ENCODE data around the gene OSTN. TPM values are rescaled to one million over a fixed set of nuclear protein-coding genes. Genes with fewer than 3 reads are reported as not detected.
A peak's percentile ranks its signal among the peaks of the same experiment; 100 is the strongest.
"Not testable (repeated sequence)": the region's sequence is repeated elsewhere in the genome, so short reads cannot be mapped to it uniquely, and the experiment has no call there.

The OSTN gene
- total RNA-seq, 2 donors from 2014 or later: not detected

DNA sequence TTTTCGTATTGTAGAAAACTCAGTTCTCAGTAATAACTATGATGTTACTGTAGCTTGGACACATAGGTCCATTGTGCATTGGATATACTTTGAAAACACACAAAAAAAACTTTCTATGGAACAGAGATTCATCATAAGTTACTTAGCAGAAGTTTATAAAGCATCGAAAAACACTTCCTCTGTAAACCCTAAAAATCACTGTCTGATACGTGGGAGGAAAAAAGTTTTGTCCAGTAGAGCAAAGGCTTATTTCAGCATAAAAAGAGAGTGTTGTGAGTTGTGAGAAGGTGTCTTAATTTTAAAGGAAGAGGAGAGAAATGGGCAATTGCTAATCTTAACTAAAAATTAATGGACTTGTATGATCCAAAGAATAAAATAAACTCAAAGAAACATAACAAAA lies 64.8 kb downstream of the OSTN start:
- no peak for ATAC-seq (replicated peaks)
- Mint-ChIP-seq H3K36me3 (ENCODE audit: low read depth) (no peaks in the 10 kb centered on the region), H3K9me3 (no peaks in the 10 kb centered on the region), H3K27ac (no peak overlapping the region), H3K4me3 (no peak overlapping the region), H3K27me3 (peaks cover 1% of the 10 kb centered on the region), H3K4me1 (no peaks in the 10 kb centered on the region)

DNA sequence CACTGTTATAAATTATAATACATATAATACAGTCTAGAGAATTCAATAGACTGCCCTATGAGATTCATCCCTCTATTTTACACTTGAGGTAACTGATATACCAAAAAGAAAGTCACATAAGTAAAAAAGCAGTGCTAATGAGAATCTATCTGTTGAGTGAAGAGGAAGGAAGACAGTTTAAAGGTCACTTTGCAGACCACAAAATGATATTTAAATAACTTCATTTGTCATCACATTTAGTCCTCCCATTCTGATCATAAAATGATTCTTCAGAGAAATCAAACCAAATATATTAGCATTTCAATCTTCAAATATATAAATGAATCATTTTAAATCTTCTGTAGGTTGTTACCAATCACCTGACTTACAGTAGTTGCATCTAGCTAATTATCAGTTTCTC lies 69.7 kb downstream of the OSTN start:
- no peak for ATAC-seq (replicated peaks)
- Mint-ChIP-seq H3K9me3 (peaks cover 5% of the 10 kb centered on the region), H3K27me3 (no peaks in the 10 kb centered on the region), H3K4me3 (no peak overlapping the region), H3K36me3 (ENCODE audit: low read depth) (no peaks in the 10 kb centered on the region), H3K27ac (no peak overlapping the region), H3K4me1 (no peaks in the 10 kb centered on the region)

DNA sequence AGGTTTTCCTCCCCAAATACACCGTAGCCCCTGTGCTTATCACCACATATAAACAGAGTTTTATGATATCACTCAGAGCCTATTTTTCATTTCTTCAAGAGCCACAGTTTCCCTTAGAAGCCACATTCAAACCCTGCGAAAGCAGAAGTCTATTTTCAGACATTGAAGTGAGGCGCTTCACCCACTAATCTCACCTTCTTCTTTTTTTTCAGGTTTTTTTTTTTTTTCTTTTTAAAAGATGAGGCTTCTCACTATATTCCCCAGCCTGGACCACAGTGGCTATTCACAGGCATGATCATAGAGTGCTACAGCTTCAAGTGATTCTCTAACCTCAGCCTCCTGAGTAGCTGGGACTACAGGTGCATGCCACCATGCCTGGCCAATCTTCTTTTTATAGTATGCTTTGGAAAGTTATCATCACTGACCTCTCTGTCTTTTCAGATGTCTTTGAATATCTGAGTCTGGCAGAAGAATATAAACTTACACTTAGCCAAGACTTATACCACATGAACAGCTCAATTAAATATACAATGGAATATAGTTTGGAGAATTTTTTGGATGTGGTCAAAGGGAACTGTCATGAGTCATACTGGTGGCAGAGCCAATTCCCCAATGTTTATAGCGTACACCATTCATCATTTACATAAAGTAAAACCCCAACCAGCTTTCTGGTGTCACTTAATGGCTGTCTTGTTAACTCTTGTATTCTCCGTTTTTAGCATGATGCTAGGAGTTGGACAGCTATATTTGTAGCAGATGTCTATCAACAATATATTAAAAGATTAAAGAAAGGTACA lies 70.4 kb downstream of the OSTN start:
- Mint-ChIP-seq H3K27me3 (no peaks in the 10 kb centered on the region), H3K4me1 (no peaks in the 10 kb centered on the region), H3K36me3 (ENCODE audit: low read depth) (no peaks in the 10 kb centered on the region), H3K4me3 (no peak overlapping the region), H3K27ac (no peak overlapping the region), H3K9me3 (peaks cover 5% of the 10 kb centered on the region)
- no peak for ATAC-seq (replicated peaks)

DNA sequence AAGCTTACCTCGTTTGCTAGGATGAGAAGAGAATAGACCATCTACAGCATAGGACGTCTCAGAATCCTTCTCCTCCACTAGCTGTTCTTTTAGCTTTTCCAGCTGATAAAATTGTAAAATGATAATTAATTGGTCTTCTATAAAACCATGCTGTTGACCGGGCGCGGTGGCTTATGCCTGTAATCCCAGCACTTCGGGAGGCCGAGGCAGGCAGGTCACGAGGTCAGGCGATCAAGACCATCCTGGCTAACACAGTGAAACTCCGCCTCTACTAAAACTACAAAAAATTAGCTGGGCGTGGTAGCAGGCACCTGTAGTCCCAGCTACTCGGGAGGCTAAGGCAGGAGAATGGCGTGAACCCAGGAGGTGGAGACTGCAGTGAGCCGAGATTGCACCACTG lies 76.2 kb downstream of the OSTN start:
- not testable (repeated sequence) for H3K27me3 Mint-ChIP-seq; H3K9me3 Mint-ChIP-seq; H3K4me1 Mint-ChIP-seq; ATAC-seq (replicated peaks); H3K27ac Mint-ChIP-seq; H3K4me3 Mint-ChIP-seq; H3K36me3 Mint-ChIP-seq (ENCODE audit: low read depth)

DNA sequence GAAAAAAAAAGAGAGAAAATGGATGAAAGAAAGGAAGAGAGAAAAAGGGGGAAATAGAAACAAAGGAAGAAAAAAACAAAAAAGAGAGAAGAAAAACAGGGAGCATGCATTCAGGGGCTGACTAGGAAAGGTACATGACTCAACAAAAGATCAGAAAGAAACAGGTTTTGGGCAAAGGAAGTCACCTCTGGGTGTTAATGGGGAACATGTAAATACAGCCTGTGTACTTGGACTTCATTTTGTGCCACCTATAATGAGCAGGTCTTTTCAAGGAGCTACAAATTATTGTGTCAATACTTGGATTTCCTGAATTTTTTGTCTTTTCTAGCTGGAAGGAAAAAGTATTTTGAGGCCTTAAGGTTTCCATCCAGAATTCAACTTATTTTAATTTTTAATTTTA lies 76.7 kb downstream of the OSTN start:
- H3K36me3 Mint-ChIP-seq (ENCODE audit: low read depth): no peaks in the 10 kb centered on the region
- H3K4me1 Mint-ChIP-seq: no peaks in the 10 kb centered on the region
- ATAC-seq (replicated peaks): no peak
- H3K4me3 Mint-ChIP-seq: no peak overlapping the region
- no peaks in the 10 kb centered on the region for H3K27me3 Mint-ChIP-seq
- H3K9me3 Mint-ChIP-seq: peaks cover 5% of the 10 kb centered on the region
- no peak overlapping the region for H3K27ac Mint-ChIP-seq

DNA sequence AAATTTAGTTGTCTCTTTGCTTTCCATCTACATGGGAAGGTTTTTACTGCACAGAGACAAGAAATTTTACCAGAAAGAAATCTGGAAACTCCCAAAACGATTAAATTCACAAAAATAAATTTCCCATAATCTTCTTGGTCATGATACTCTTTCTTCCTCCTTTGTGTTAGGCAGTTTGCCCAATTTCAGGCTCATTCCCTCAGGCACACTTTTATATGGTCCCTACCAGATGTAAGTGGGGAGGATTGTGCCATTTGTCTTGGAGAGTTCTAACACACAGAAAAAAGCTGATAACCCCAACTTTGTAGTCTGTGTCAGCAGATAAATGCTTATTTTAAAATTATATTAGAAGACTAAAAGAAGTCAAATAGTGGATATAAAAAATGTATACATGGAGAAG lies 81.1 kb downstream of the OSTN start:
- no peak for ATAC-seq (replicated peaks)
- no peaks in the 10 kb centered on the region for H3K27me3 Mint-ChIP-seq
- H3K9me3 Mint-ChIP-seq: no peaks in the 10 kb centered on the region
- no peak overlapping the region for H3K4me3 Mint-ChIP-seq
- no peak overlapping the region for H3K27ac Mint-ChIP-seq
- H3K36me3 Mint-ChIP-seq (ENCODE audit: low read depth): no peaks in the 10 kb centered on the region
- no peaks in the 10 kb centered on the region for H3K4me1 Mint-ChIP-seq

DNA sequence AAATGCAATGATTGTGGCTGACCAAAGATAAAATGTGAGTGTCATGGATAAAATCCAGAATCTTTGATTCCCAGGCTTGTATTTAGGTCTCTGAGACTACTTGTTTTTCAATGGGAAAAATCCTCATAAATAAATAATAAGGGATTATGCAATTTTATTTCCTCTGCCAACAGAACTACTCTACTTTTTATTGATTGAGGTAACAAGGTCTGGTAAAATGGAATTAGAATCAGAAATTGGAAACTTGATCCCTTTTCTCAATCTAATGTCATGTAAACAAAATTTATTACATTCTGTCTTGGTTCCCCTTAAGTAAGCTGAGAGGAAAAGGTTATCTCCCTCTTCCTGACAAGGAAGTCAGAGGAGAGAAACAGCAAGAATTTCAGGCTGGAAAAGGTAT lies 81.8 kb downstream of the OSTN start:
- Mint-ChIP-seq H3K9me3 (no peaks in the 10 kb centered on the region), H3K36me3 (ENCODE audit: low read depth) (no peaks in the 10 kb centered on the region), H3K4me1 (no peaks in the 10 kb centered on the region), H3K27ac (no peak overlapping the region), H3K27me3 (no peaks in the 10 kb centered on the region), H3K4me3 (no peak overlapping the region)
- no peak for ATAC-seq (replicated peaks)

DNA sequence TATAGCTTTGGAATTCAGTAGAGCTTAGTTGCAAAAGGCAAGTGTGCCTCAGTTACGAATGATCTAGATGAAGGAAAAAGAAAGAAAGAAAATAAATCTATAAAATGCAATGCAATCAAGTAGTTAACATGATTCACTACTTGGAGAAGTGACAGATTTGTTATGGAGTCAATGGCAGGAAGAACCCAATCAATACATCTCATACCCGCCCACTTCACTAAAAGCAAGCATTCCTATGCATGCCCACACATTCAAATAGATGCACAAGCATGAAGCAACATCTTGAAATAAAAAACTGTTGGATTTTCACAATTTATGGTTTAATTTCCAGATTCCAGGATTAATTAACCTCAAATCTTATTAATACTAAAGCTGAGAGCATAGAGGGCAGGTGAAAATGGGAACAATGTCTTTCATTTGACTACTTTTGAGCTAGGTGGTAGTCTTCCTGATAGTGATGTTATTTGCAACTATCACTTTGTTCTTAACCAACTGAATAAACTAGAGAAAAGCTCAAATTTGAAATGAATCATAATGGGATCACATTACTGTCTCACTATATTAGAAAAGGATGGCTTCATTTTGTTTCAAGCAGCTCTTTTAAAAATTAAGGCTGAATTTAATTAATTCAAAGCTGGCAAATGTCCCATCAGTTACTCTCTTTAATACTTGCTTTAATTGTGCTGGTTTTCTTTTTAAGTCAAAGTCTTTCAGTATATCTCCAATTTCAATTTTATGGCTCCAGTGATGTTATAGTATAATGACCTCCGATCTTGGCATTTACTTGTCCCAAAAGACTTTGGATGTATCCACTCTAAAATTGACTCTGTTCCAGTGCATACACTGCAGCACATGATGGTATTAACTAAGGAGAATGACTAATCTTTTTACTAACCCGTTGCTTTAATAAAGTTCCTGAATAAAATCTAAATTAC lies 83.5 kb downstream of the OSTN start:
- H3K4me3 Mint-ChIP-seq: no peak overlapping the region
- no peak for ATAC-seq (replicated peaks)
- H3K27ac Mint-ChIP-seq: no peak overlapping the region
- H3K4me1 Mint-ChIP-seq: no peaks in the 10 kb centered on the region
- H3K9me3 Mint-ChIP-seq: no peaks in the 10 kb centered on the region
- no peaks in the 10 kb centered on the region for H3K36me3 Mint-ChIP-seq (ENCODE audit: low read depth)
- no peaks in the 10 kb centered on the region for H3K27me3 Mint-ChIP-seq

DNA sequence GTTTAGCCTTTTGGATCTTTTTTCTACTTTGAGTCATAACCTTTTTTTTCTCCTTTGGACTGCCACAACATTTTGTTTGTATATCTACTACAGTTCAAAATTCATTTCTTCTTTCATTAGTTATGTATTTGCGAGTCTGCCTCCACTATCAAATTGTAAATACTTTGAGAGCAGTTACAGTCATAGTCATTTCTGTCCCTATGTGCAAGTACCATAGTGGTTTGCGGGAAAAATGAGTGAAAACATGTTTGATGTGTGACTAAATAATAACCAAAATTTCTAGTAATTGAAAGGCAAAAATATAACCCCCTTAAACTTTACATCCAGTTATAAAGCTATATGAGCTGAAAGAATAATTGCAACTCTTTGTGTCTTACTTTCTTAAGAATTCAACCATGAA lies 84.4 kb downstream of the OSTN start:
- Mint-ChIP-seq H3K4me1 (no peaks in the 10 kb centered on the region), H3K27ac (no peak overlapping the region), H3K9me3 (no peaks in the 10 kb centered on the region), H3K36me3 (ENCODE audit: low read depth) (no peaks in the 10 kb centered on the region), H3K27me3 (no peaks in the 10 kb centered on the region), H3K4me3 (no peak overlapping the region)
- no peak for ATAC-seq (replicated peaks)

DNA sequence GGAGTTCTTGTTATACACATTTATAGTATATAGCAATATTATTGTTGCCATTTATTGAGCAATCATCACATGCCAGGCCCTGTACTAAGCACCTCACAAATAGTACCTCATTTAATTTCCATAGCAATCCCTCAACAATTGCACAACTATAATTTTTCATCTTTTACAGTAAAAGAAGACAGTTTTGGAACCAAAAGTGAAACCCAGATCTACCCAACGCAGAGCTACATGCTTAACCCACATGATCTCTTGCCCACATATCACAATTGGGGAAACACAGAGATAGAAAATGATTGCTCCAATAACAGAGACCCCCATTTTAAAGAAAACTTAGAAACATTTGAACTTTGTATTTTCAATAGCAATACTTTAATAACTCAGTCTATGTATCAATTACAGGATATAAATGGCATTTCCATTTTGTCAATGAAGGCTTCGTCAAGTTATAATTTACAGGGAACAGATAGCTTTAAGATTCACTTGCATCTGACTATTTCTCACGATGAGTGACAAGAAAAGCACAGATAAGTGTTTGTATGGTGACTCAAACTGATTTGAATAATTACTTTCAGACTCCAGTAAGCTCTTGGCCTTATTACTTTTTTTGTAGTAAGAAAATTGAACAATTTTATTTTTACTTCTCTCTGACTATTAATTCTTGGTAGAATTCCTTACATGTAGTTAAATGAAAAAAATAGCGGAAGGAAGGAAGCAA lies 91.4 kb downstream of the OSTN start:
- peak overlapping the region; percentile 57 for H3K4me3 Mint-ChIP-seq
- H3K4me1 Mint-ChIP-seq: peaks cover 5% of the 10 kb centered on the region
- no peaks in the 10 kb centered on the region for H3K9me3 Mint-ChIP-seq
- H3K27ac Mint-ChIP-seq: no peak overlapping the region
- ATAC-seq (replicated peaks): no peak
- H3K36me3 Mint-ChIP-seq (ENCODE audit: low read depth): no peaks in the 10 kb centered on the region
- no peaks in the 10 kb centered on the region for H3K27me3 Mint-ChIP-seq

DNA sequence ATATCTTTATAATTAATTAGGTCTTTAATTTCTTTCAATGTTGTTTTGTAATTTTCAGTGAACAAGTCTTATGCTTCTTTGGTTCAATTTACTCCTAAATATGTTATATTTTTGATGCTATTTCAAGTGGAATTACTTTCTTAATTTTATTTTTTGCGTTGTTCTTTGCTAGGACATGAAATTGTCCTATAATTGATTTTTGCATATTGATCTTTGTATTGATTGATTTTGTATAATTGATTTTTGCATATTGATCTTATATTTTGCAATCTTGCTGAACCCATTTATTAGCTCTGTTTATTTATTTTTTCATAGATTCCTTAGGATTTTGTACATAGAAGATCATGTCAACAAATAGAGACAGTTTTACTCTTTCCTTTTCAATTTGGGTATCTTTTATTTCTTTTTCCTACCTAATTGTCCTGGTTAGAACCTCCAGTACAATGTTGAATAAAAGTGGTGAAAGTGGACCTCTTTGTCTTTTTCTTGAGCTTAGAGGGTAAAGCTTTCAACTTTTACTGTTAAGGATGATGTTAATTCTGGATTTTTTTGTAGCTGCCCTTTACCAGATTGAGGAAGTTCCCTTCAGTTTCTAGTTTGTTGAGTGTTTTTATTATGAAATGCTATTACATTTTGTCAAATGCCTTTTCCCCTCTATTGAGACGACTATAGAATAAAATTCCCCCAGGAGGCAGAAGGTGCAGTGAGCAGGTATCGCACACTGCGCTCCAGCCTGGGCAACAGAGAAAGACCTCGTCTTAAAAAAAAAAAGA lies 93.4 kb downstream of the OSTN start:
- no peak for ATAC-seq (replicated peaks)
- Mint-ChIP-seq H3K36me3 (ENCODE audit: low read depth) (no peaks in the 10 kb centered on the region), H3K9me3 (no peaks in the 10 kb centered on the region), H3K27me3 (no peaks in the 10 kb centered on the region), H3K27ac (no peak overlapping the region), H3K4me3 (no peak overlapping the region), H3K4me1 (peaks cover 5% of the 10 kb centered on the region)

DNA sequence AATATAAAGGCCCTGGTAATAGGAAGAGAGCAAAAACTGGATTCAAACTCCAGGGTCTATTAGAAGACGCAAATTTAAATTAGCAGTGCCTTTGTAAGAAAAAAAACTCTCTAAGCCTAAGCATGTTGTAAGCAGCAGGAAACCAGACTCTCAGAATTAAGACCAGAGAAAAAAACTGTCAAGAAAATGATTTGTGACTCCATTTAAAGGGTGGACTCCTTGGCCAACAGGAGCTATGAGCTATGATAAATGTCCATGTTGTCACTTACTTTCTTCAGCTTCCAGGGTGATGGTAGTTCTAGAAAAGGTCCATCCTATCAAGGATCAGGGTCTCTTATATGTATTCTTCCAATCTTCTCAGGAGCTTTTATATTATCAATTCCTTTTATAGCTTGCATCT lies 95.2 kb downstream of the OSTN start:
- Mint-ChIP-seq H3K4me1 (peaks cover 5% of the 10 kb centered on the region), H3K4me3 (no peak overlapping the region), H3K27ac (no peak overlapping the region), H3K36me3 (ENCODE audit: low read depth) (no peaks in the 10 kb centered on the region), H3K27me3 (no peaks in the 10 kb centered on the region), H3K9me3 (no peaks in the 10 kb centered on the region)
- no peak for ATAC-seq (replicated peaks)

DNA sequence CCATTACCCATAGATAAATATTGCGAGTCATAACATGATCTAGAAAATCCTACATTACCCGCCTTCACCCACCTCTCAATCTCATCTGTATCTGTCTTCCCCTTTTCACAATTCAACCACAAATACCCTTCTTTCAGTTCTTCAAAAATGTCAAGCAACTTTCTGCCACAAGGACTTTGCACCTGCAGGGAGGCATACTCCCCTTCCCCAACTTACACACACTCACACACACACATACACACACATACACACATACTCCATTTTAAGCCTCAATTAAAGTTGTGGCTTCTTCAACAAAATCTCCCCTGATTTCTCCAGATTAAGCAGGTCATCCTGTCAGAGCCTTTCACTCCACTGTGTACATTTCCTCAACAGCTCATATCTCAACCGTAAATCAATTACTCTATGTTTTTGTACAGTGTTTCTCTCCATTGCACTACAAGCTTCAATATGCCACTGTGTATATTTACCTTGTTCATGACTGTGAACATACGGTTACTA lies 97.0 kb downstream of the OSTN start:
- H3K36me3 Mint-ChIP-seq (ENCODE audit: low read depth): no peaks in the 10 kb centered on the region
- no peak overlapping the region for H3K27ac Mint-ChIP-seq
- H3K4me3 Mint-ChIP-seq: no peak overlapping the region
- ATAC-seq (replicated peaks): no peak
- no peaks in the 10 kb centered on the region for H3K4me1 Mint-ChIP-seq
- H3K27me3 Mint-ChIP-seq: no peaks in the 10 kb centered on the region
- H3K9me3 Mint-ChIP-seq: no peaks in the 10 kb centered on the region

DNA sequence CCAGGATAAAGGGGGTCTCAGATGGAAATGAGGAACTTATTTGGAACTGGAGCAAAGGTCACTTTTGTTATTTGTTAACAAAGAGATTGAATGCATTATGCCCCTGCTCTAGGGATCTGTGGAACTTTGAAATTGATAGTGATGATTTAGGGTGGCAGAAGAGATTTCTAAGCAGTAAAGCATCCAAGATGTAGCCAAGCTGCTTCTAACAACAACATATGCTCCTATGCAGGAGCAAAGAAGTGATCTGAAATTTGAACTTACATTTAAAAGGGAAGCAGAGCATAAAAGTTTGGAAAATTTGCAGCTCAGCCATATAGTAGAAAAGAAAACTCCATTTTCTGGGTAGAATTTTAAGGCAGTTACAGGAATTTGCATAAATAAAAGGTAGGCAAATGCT lies 99.8 kb downstream of the OSTN start:
- Mint-ChIP-seq H3K27me3 (no peaks in the 10 kb centered on the region), H3K27ac (no peak overlapping the region), H3K9me3 (no peaks in the 10 kb centered on the region), H3K4me1 (no peaks in the 10 kb centered on the region), H3K36me3 (ENCODE audit: low read depth) (no peaks in the 10 kb centered on the region), H3K4me3 (no peak overlapping the region)
- ATAC-seq (replicated peaks): no peak
